Thyroid gland (tissue), 4 donors: ENCODE measurements around the gene BCL11B.

Experiments
- POLR2A ChIP-seq, 2 donors: fragments of 450-650 bp; IDR thresholded peaks; one replicate each; pipeline ENCODE4 v1.6.1; 2017; ENCODE audit warnings: antibody characterized with exemption in 2 of 2, mild to moderate bottlenecking in 2 of 2, moderate library complexity in 1 of 2
- TF ChIP-seq, protein P1 (sequence below), 6 experiments: fragments of 200-600 bp in 3 of 6; fragments of 450-650 bp in 3 of 6; sonication (generic) in 3 of 6; IDR thresholded peaks; one replicate each; pipeline ENCODE4 v1.5.1; 2016 to 2019; ENCODE audit warnings: antibody characterized with exemption in 6 of 6, mild to moderate bottlenecking in 2 of 6, inconsistent platforms in 1 of 6, moderate library complexity in 1 of 6

- no peak for TF ChIP-seq POLR2A (IDR thresholded peaks at IDR 0.05)
- TF ChIP-seq, protein P1, sequence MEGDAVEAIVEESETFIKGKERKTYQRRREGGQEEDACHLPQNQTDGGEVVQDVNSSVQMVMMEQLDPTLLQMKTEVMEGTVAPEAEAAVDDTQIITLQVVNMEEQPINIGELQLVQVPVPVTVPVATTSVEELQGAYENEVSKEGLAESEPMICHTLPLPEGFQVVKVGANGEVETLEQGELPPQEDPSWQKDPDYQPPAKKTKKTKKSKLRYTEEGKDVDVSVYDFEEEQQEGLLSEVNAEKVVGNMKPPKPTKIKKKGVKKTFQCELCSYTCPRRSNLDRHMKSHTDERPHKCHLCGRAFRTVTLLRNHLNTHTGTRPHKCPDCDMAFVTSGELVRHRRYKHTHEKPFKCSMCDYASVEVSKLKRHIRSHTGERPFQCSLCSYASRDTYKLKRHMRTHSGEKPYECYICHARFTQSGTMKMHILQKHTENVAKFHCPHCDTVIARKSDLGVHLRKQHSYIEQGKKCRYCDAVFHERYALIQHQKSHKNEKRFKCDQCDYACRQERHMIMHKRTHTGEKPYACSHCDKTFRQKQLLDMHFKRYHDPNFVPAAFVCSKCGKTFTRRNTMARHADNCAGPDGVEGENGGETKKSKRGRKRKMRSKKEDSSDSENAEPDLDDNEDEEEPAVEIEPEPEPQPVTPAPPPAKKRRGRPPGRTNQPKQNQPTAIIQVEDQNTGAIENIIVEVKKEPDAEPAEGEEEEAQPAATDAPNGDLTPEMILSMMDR (IDR thresholded peaks at IDR 0.05) = no peak
Measured at GRCh38 chr14:99127651-99128167, 144.3 kb downstream of the BCL11B start.
